ENCODE data around the gene ILDR2.

ILDR2 gene

DNA sequence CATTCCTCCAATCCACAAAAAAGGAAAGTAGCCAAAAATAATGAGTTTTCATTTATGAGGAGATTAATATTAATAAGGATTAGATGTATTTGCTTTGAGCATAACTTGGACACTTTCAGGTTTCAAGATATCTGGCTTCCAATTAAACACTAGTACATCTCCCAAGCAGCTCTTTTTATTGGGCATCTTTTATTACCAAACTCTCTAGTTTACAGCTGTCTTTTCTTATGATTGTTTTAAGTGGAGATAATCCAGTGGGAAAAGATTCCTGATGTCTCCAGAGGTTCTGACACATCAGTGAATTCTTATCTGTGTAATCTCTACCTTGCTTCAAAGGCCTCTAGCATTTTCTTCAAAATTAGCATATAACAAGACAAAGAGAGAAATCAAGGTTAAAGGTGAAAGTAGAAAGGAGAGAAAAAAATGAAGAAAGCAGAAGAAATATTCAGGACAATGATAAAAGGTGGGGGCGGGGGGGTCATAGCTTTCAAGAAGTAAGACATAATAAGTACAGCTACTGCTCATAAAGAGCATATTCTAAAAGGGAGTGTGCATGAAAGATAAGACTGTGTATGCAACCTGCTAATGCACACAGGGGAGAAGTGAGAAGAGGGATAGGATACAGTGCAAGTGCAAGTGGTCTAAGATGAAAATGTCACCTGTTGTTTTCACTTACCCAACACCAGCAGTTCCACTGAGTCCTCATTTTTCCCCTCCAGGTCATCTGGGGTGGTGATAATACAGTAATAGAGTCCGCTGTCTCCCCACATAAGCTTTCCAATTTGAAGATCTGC, 19.1 kb downstream of the ILDR2 start:
- H3K27ac ChIP-seq (ENCODE audit: extremely low read depth, low read depth, low read length), result no peak overlapping the region
- POLR2A ChIA-PET, result interaction anchor here (1.0 kb wide), 1 partner anchor 88 kb away, joined by 3 read pairs; no protein-coding TSS in a partner anchor
- CTCF ChIA-PET, result interaction anchor here (0.6 to 1.6 kb wide), 6 partner anchors 22 to 584 kb away, joined by 3 to 5 read pairs (median 4); no protein-coding TSS in a partner anchor
- no peaks in the 10 kb centered on the region for H3K36me3 ChIP-seq (ENCODE audit: control insufficient read depth in 2 of 2, insufficient read depth in 1 of 2, low read length in 2 of 2)
- no peak overlapping the region for H3K4me3 ChIP-seq (ENCODE audit: low read depth, low read length)
- H3K9me3 ChIP-seq (ENCODE audit: control insufficient read depth, insufficient read depth, low read depth, low read length), result no peaks in the 10 kb centered on the region
- peak; percentile 91 for TF ChIP-seq PRDM1 (tag by site-specific recombination; IDR thresholded peaks at IDR 0.05)
- TF ChIP-seq, protein P1, sequence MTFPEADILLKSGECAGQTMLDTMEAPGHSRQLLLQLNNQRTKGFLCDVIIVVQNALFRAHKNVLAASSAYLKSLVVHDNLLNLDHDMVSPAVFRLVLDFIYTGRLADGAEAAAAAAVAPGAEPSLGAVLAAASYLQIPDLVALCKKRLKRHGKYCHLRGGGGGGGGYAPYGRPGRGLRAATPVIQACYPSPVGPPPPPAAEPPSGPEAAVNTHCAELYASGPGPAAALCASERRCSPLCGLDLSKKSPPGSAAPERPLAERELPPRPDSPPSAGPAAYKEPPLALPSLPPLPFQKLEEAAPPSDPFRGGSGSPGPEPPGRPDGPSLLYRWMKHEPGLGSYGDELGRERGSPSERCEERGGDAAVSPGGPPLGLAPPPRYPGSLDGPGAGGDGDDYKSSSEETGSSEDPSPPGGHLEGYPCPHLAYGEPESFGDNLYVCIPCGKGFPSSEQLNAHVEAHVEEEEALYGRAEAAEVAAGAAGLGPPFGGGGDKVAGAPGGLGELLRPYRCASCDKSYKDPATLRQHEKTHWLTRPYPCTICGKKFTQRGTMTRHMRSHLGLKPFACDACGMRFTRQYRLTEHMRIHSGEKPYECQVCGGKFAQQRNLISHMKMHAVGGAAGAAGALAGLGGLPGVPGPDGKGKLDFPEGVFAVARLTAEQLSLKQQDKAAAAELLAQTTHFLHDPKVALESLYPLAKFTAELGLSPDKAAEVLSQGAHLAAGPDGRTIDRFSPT (tag by site-specific recombination; IDR thresholded peaks at IDR 0.05), result no peak
- TF ChIP-seq, protein P2, sequence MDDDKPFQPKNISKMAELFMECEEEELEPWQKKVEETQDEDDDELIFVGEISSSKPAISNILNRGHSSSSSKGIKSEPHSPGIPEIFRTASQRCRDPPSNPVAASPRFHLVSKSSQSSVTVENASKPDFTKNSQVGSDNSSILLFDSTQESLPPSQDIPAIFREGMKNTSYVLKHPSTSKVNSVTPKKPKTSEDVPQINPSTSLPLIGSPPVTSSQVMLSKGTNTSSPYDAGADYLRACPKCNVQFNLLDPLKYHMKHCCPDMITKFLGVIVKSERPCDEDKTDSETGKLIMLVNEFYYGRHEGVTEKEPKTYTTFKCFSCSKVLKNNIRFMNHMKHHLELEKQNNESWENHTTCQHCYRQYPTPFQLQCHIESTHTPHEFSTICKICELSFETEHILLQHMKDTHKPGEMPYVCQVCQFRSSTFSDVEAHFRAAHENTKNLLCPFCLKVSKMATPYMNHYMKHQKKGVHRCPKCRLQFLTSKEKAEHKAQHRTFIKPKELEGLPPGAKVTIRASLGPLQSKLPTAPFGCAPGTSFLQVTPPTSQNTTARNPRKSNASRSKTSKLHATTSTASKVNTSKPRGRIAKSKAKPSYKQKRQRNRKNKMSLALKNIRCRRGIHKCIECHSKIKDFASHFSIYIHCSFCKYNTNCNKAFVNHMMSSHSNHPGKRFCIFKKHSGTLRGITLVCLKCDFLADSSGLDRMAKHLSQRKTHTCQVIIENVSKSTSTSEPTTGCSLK (tag by site-specific recombination; IDR thresholded peaks at IDR 0.05), result no peak
- no peak for TF ChIP-seq ZNF394 (tag by site-specific recombination; IDR thresholded peaks at IDR 0.05; ENCODE audit: borderline replicate concordance)
- TF ChIP-seq, protein P3, sequence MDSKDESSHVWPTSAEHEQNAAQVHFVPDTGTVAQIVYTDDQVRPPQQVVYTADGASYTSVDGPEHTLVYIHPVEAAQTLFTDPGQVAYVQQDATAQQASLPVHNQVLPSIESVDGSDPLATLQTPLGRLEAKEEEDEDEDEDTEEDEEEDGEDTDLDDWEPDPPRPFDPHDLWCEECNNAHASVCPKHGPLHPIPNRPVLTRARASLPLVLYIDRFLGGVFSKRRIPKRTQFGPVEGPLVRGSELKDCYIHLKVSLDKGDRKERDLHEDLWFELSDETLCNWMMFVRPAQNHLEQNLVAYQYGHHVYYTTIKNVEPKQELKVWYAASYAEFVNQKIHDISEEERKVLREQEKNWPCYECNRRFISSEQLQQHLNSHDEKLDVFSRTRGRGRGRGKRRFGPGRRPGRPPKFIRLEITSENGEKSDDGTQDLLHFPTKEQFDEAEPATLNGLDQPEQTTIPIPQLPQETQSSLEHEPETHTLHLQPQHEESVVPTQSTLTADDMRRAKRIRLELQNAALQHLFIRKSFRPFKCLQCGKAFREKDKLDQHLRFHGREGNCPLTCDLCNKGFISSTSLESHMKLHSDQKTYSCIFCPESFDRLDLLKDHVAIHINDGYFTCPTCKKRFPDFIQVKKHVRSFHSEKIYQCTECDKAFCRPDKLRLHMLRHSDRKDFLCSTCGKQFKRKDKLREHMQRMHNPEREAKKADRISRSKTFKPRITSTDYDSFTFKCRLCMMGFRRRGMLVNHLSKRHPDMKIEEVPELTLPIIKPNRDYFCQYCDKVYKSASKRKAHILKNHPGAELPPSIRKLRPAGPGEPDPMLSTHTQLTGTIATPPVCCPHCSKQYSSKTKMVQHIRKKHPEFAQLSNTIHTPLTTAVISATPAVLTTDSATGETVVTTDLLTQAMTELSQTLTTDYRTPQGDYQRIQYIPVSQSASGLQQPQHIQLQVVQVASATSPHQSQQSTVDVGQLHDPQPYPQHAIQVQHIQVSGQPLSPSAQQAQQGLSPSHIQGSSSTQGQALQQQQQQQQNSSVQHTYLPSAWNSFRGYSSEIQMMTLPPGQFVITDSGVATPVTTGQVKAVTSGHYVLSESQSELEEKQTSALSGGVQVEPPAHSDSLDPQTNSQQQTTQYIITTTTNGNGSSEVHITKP (tag by site-specific recombination; IDR thresholded peaks at IDR 0.05), result peak; percentile 44
- TF ChIP-seq ZNF221 (tag by site-specific recombination; IDR thresholded peaks at IDR 0.05; ENCODE audit: borderline replicate concordance), result no peak
- peaks cover 13% of the 10 kb centered on the region; the same call in 1 of the 2 replicates for H3K4me1 ChIP-seq (ENCODE audit: control insufficient read depth, insufficient read depth, low read length)

DNA sequence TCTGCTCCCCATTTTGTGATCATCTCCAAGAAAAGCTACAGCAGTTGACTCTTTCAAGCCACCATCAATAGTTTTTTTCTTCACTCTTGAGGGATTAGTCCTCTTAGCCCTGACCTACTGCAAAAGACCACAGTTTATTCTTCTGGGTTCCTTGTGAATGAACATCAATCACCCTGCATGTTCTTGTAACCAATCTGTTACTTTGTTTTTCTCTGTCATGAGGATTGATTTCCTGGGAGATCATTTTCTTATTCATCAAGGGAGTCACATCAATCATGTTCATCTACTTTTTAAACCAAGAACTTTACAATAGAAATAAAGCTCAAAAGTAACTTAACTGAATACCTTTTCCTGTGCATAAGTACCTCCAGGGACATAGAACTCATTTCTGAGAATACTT, 21.8 kb downstream of the ILDR2 start:
- CTCF ChIA-PET, result interaction anchor here (1.1 to 1.3 kb wide), 2 partner anchors 91 to 106 kb away, joined by 3 to 7 read pairs; no protein-coding TSS in a partner anchor
- H3K4me3 ChIP-seq (ENCODE audit: low read depth, low read length), result no peak overlapping the region
- POLR2A ChIA-PET, result no interaction called here
- no peaks in the 10 kb centered on the region for H3K36me3 ChIP-seq (ENCODE audit: control insufficient read depth in 2 of 2, insufficient read depth in 1 of 2, low read length in 2 of 2)
- H3K9me3 ChIP-seq (ENCODE audit: control insufficient read depth, insufficient read depth, low read depth, low read length), result no peaks in the 10 kb centered on the region
- no peak overlapping the region for H3K27ac ChIP-seq (ENCODE audit: extremely low read depth, low read depth, low read length)
- H3K4me1 ChIP-seq (ENCODE audit: control insufficient read depth, insufficient read depth, low read length), result peaks cover 13% of the 10 kb centered on the region; the same call in 1 of the 2 replicates
- TF ChIP-seq, protein P4, sequence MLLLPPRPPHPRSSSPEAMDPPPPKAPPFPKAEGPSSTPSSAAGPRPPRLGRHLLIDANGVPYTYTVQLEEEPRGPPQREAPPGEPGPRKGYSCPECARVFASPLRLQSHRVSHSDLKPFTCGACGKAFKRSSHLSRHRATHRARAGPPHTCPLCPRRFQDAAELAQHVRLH (tag by site-specific recombination; IDR thresholded peaks at IDR 0.05), result no peak
- TF ChIP-seq ZNF560 (tag by site-specific recombination; IDR thresholded peaks at IDR 0.05; ENCODE audit: borderline replicate concordance), result no peak
- TF ChIP-seq, protein P5, sequence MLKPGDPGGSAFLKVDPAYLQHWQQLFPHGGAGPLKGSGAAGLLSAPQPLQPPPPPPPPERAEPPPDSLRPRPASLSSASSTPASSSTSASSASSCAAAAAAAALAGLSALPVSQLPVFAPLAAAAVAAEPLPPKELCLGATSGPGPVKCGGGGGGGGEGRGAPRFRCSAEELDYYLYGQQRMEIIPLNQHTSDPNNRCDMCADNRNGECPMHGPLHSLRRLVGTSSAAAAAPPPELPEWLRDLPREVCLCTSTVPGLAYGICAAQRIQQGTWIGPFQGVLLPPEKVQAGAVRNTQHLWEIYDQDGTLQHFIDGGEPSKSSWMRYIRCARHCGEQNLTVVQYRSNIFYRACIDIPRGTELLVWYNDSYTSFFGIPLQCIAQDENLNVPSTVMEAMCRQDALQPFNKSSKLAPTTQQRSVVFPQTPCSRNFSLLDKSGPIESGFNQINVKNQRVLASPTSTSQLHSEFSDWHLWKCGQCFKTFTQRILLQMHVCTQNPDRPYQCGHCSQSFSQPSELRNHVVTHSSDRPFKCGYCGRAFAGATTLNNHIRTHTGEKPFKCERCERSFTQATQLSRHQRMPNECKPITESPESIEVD (tag by site-specific recombination; IDR thresholded peaks at IDR 0.05), result no peak
- no peak for TF ChIP-seq ZNF140 (tag by site-specific recombination; IDR thresholded peaks at IDR 0.05)
- TF ChIP-seq, protein P6, sequence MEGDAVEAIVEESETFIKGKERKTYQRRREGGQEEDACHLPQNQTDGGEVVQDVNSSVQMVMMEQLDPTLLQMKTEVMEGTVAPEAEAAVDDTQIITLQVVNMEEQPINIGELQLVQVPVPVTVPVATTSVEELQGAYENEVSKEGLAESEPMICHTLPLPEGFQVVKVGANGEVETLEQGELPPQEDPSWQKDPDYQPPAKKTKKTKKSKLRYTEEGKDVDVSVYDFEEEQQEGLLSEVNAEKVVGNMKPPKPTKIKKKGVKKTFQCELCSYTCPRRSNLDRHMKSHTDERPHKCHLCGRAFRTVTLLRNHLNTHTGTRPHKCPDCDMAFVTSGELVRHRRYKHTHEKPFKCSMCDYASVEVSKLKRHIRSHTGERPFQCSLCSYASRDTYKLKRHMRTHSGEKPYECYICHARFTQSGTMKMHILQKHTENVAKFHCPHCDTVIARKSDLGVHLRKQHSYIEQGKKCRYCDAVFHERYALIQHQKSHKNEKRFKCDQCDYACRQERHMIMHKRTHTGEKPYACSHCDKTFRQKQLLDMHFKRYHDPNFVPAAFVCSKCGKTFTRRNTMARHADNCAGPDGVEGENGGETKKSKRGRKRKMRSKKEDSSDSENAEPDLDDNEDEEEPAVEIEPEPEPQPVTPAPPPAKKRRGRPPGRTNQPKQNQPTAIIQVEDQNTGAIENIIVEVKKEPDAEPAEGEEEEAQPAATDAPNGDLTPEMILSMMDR (tag by site-specific recombination; IDR thresholded peaks at IDR 0.05), result no peak
- no peak for TF ChIP-seq HOXA7 (CRISPR knock-in tag; IDR thresholded peaks at IDR 0.05; ENCODE audit: borderline replicate concordance)
- TF ChIP-seq, protein P7, sequence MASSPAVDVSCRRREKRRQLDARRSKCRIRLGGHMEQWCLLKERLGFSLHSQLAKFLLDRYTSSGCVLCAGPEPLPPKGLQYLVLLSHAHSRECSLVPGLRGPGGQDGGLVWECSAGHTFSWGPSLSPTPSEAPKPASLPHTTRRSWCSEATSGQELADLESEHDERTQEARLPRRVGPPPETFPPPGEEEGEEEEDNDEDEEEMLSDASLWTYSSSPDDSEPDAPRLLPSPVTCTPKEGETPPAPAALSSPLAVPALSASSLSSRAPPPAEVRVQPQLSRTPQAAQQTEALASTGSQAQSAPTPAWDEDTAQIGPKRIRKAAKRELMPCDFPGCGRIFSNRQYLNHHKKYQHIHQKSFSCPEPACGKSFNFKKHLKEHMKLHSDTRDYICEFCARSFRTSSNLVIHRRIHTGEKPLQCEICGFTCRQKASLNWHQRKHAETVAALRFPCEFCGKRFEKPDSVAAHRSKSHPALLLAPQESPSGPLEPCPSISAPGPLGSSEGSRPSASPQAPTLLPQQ (tag by site-specific recombination; IDR thresholded peaks at IDR 0.05), result no peak
- TF ChIP-seq ZNF311 (tag by site-specific recombination; IDR thresholded peaks at IDR 0.05; ENCODE audit: borderline replicate concordance), result no peak
- no peak for TF ChIP-seq ZNF416 (tag by site-specific recombination; IDR thresholded peaks at IDR 0.05)
- TF ChIP-seq, protein P8, sequence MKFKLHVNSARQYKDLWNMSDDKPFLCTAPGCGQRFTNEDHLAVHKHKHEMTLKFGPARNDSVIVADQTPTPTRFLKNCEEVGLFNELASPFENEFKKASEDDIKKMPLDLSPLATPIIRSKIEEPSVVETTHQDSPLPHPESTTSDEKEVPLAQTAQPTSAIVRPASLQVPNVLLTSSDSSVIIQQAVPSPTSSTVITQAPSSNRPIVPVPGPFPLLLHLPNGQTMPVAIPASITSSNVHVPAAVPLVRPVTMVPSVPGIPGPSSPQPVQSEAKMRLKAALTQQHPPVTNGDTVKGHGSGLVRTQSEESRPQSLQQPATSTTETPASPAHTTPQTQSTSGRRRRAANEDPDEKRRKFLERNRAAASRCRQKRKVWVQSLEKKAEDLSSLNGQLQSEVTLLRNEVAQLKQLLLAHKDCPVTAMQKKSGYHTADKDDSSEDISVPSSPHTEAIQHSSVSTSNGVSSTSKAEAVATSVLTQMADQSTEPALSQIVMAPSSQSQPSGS (tag by site-specific recombination; IDR thresholded peaks at IDR 0.05; ENCODE audit: low read depth), result no peak
- TF ChIP-seq GLI4 (tag by site-specific recombination; IDR thresholded peaks at IDR 0.05), result no peak

Data from HEK293 (cell line).